ENCODE results near the gene DERL2.

DNA sequence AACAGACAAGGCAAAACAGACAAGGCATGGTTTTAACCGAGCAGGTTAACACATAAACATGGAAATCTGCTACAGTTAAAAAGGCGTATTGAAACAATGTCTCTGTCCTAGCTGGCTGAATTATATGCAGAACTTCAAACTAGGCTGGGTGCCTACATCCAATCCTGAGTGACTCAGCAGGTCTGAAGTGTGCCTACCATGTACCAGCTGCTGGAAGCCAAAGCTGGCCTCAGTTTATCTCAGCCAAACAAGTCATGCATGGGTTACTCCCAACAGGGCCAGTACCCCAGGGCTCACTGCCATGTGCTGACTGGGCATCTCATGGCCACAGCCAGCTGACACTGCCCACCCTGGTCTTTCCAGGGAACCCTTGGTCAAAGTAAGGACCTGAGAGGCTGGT is 51.0 kb downstream of the DERL2 start:
- TF ChIP-seq ELF4 (IDR thresholded peaks at IDR 0.05) (no peak), NFRKB (IDR thresholded peaks at IDR 0.05) (no peak), TARDBP (IDR thresholded peaks at IDR 0.05) (no peak), ZNF384 (IDR thresholded peaks at IDR 0.05) (no peak), ARNT (IDR thresholded peaks at IDR 0.05) (no peak)
- TF ChIP-seq, protein P1, sequence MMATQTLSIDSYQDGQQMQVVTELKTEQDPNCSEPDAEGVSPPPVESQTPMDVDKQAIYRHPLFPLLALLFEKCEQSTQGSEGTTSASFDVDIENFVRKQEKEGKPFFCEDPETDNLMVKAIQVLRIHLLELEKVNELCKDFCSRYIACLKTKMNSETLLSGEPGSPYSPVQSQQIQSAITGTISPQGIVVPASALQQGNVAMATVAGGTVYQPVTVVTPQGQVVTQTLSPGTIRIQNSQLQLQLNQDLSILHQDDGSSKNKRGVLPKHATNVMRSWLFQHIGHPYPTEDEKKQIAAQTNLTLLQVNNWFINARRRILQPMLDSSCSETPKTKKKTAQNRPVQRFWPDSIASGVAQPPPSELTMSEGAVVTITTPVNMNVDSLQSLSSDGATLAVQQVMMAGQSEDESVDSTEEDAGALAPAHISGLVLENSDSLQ (IDR thresholded peaks at IDR 0.05): no peak
